ENCODE results near the gene MIS18BP1.
"Not testable (repeated sequence)": the region's sequence is repeated elsewhere in the genome, so short reads cannot be mapped to it uniquely, and the experiment has no call there.

MIS18BP1 gene

GRCh38 chr14:45242706-45243105 lies 10.3 kb downstream of the MIS18BP1 start:
- DNase-seq = no peak

- DNase-seq = no peak
Observed at GRCh38 chr14:45238988-45239387, 14.0 kb downstream of the MIS18BP1 start.

GRCh38 chr14:45227566-45227965 lies 25.4 kb downstream of the MIS18BP1 start:
- DNase-seq = no peak

- no peak for DNase-seq
Observed at GRCh38 chr14:45222485-45223262, 30.3 kb downstream of the MIS18BP1 start.

GRCh38 chr14:45214341-45214740 lies 38.7 kb downstream of the MIS18BP1 start:
- not testable (repeated sequence) for DNase-seq

- not testable (repeated sequence) for DNase-seq
Observed at GRCh38 chr14:45213716-45214115, 39.3 kb downstream of the MIS18BP1 start.

- no peak for DNase-seq
Observed at GRCh38 chr14:45212231-45212630, 40.8 kb downstream of the MIS18BP1 start.

GRCh38 chr14:45211295-45211694 lies 41.7 kb downstream of the MIS18BP1 start:
- no peak for DNase-seq

GRCh38 chr14:45210159-45210558 lies 42.8 kb downstream of the MIS18BP1 start:
- DNase-seq = no peak

- DNase-seq = no peak
Observed at GRCh38 chr14:45204241-45204640, 48.8 kb downstream of the MIS18BP1 start.

GRCh38 chr14:45201905-45202304 lies 51.1 kb downstream of the MIS18BP1 start:
- DNase-seq = no peak

GRCh38 chr14:45199230-45199629 lies 53.8 kb downstream of the MIS18BP1 start:
- DNase-seq = no peak

- no peak for DNase-seq
Observed at GRCh38 chr14:45198551-45198950, 54.5 kb downstream of the MIS18BP1 start.

GRCh38 chr14:45194964-45195363 lies 58.0 kb downstream of the MIS18BP1 start:
- DNase-seq = no peak

- DNase-seq = no peak
Observed at GRCh38 chr14:45185100-45185814, 67.7 kb downstream of the MIS18BP1 start.

- DNase-seq = no peak
Observed at GRCh38 chr14:45181806-45182205, 71.2 kb downstream of the MIS18BP1 start.

GRCh38 chr14:45181329-45181728 lies 71.7 kb downstream of the MIS18BP1 start:
- DNase-seq = no peak

- DNase-seq = no peak
Observed at GRCh38 chr14:45177076-45177475, 75.9 kb downstream of the MIS18BP1 start.

- no peak for DNase-seq
Observed at GRCh38 chr14:45169906-45170305, 83.1 kb downstream of the MIS18BP1 start.

- no peak for DNase-seq
Observed at GRCh38 chr14:45156067-45156466, 96.9 kb downstream of the MIS18BP1 start.

Measured in CD4-positive, alpha-beta T cell treated with Interleukin-4 for 1 hour (primary cell).